ENCODE data around the gene RASD2.

DNA sequence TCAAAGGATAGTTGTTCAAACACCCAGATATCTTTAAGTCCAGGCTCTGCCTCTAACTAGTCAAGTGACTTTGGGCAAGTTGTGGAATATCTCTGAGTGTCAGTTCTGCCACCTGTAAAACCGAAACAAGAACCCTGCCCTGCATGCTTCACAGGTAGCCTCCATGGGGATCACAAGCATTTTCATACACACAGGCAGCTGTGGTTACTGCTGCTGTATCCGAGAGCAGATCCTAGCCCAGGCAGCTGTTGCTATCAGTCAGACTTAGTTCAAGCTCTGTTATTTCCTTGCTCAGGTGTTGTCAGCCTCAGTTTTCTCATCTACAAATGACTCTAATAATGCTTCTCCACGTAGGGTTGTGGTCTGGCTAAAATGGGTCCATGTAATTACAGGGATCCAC lies 6.5 kb upstream of the RASD2 start:
- TF ChIP-seq, protein P1, sequence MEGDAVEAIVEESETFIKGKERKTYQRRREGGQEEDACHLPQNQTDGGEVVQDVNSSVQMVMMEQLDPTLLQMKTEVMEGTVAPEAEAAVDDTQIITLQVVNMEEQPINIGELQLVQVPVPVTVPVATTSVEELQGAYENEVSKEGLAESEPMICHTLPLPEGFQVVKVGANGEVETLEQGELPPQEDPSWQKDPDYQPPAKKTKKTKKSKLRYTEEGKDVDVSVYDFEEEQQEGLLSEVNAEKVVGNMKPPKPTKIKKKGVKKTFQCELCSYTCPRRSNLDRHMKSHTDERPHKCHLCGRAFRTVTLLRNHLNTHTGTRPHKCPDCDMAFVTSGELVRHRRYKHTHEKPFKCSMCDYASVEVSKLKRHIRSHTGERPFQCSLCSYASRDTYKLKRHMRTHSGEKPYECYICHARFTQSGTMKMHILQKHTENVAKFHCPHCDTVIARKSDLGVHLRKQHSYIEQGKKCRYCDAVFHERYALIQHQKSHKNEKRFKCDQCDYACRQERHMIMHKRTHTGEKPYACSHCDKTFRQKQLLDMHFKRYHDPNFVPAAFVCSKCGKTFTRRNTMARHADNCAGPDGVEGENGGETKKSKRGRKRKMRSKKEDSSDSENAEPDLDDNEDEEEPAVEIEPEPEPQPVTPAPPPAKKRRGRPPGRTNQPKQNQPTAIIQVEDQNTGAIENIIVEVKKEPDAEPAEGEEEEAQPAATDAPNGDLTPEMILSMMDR (IDR thresholded peaks at IDR 0.05 in 4 of 5, conservative IDR thresholded peaks at IDR 0.05 in 1 of 5): no peak
- no peak for TF ChIP-seq POLR2A (IDR thresholded peaks at IDR 0.05)

Data from gastrocnemius medialis (tissue), 4 donors.